Measurements from ENCODE around the gene TMEM243.

- TF ChIP-seq POLR2AphosphoS5 (IDR thresholded peaks at IDR 0.05) (no peak), CTCF (IDR thresholded peaks at IDR 0.05) (no peak)
These were observed 12.2 kb upstream of the TMEM243 start for GRCh38 chr7:87231711-87232110.

All from upper lobe of left lung (tissue), 4 donors.